Endometrial microvascular endothelial cells (primary cell): ENCODE results near the gene TECTA. TPM values are rescaled to one million over a fixed set of nuclear protein-coding genes. Genes with fewer than 3 reads are reported as not detected.
"Not testable (repeated sequence)": the region's sequence is repeated elsewhere in the genome, so short reads cannot be mapped to it uniquely, and the experiment has no call there.

Experiments
- in situ Hi-C: cut with HindIII; loops from 2 replicates; pipeline ENCODE4 v1.10.0; 2017; ENCODE audit warnings: low sequenced_read_pairs, low pct_unique_long_range_greater_than_20kb; ENCODE audit errors: inconsistent ontology term
- total RNA-seq: library from RNA; depleted of rRNA; stranded (reverse); fragments of >200 nt; gene quantifications from one replicate; pipeline ENCODE4 v1.2.3, GENCODE V29; 2015; ENCODE audit errors: inconsistent ontology term

The TECTA gene
- total RNA-seq, 1 donor from 2014 or later, result 0.09 TPM

DNA sequence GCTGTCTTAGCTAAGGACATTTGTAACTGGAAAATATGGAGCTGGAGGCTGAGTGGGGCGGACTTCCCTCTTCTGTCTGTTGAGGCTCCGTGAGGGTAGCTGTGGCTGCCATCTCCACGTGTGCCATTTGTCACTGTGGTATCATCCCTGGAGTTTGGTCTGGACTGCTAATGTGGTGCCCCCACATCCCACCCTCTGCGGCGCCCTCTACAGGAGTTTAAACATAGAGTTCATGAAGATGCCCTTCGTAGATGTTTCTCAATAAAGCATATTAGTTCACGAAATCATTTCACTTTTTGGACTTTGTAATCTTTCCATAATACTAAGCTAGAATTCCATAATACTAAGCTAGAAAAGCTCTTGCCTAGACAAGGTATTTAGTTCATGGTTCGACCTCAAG, 52.4 kb downstream of the TECTA start:
- in situ Hi-C loops, result no loop called here

DNA sequence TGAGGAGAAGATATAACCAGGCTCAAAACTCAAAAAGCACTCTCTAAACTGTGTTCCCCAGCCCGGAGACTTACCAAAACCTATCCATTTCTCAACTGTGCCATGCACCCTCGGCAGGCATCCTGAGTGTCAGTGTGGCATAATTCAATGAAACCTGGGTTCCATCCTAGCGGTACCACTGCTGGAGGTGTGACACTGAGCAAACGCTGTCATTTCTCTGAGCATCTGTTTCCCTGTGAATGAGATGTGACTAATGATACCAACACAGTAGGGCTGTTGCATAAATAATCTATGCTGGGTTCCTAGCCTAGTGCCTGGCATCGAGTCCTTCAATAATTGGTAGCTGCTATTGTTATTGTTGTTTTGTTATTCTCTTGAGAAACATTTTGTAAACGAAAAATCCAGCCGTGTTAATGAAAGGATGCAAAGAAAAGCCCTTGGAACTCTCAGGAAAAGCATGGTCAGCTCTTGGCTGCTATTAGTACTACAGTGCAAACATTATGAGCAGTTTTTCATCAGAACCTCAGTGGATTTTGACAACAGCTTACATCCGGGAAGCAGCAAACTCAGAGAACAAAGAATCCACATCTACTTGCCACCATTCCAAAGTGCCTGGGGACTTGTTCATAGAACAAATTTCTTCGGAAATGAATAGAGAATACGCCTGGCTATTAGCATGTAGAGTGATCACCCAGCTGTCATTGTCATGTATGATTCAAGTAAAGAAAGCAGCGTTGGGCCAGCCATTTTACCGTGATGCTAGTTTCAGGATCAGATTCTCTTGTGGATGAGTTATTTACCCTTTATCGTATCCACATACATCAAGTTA, 53.7 kb downstream of the TECTA start:
- in situ Hi-C loops, result no loop called here

DNA sequence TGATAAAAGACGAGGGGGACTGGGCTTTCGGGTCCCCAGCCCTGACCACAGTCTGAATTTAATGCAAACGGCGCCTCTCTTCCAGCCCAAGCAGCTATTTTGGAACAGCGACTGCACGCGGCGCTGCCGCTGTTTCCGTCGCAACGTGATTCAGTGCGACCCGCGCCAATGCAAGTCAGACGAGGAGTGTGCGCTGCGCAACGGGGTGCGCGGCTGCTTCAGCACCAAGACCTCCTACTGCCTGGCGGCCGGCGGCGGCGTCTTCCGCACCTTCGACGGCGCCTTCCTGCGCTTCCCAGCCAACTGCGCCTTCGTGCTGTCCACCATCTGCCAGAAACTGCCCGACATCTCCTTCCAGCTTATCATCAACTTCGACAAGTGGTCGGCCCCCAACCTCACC, 56.7 kb downstream of the TECTA start:
- in situ Hi-C loops, result no loop called here

DNA sequence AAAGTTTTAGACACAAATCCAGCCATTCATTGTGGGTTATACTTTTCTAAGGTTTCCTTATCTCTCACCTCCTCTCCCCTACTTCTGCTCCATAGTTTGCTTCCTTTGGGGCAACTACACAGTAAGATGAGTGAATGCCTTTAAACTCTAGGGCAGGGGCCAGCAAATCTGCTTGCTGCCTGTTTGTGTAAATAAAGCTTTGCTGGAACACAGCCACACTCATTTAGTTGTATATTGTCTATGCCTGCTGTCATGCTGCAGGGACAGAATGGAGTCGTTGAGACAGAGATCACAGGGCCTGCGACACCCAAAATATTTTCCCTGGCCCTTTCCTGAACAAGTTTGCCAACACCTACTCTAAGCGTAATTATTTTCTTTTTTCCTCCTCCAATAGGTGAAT, 58.7 kb downstream of the TECTA start:
- in situ Hi-C loops, result no loop called here

- in situ Hi-C loops, result no loop called here
Measured at GRCh38 chr11:121161349-121161917, 60.4 kb downstream of the TECTA start.

DNA sequence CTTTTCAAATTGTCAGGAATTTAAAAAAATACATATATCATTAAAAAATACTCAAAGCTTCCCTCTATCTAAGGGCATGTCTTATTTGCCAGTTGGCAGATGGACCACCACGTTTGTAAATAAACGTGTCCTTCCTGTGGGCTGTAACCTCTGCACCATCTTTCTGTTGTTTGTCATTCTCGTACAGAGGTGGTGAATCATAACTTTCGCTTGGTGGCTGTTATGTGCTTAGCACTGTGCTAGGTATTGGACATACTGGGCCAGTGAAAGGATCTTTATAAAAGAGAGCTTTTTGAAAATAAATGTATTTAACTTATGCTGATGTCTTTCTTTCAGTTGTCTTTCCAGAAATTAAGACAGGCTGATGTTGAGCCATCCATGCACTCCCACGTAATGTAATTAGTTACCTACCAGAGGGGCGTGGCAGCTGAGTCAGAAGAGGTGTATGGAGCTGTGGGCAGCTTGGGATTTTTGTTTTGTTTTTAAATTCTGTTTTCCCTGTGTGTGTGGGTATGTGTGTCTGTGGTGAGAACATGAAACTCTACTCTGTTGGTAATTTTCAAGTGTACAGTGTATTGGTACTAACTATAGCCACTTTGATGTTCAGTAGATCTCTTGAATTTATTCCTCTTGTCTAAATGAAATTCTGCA, 62.7 kb downstream of the TECTA start:
- in situ Hi-C loops, result no loop called here

GRCh38 chr11:121177629-121178028, 76.6 kb downstream of the TECTA start:
- in situ Hi-C loops, result not testable (repeated sequence)

DNA sequence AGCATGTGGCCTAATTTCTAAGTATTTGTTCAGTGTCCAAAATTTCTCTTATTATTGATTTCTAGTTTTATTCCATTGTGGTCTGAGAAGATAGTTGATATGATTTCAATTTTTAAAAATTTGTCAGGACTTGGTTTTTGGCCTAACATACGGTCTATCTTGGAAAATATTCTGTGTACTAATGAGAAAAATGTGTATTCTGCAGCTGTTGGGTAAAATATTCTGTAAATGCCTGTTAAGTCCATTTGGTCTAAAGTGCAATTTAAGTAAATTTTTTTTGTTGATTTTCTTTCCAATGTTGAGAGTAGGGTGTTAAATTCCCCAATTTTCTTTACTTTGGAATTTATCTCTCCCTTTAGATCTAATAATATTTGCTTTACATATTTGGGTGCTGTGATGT, 78.3 kb downstream of the TECTA start:
- in situ Hi-C loops, result no loop called here

DNA sequence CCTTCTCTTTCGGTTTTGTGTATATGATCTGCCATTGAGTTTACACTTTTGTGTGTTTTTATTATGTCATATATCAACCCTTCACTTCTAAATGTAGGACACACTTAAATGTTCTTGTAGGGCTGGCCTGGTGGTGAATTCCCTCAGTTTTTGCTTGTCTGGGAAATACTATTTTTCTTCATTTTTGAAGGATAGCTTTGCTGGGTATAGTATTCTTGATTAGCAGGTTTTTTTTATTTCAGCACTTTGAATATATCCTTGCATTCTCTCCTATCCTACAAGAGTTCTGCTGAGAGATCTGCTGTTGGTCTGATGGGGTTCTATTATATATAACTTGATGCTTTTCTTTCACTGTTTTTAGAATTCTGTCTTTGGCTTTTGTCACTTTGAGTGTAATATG, 79.1 kb downstream of the TECTA start:
- in situ Hi-C loops, result no loop called here

DNA sequence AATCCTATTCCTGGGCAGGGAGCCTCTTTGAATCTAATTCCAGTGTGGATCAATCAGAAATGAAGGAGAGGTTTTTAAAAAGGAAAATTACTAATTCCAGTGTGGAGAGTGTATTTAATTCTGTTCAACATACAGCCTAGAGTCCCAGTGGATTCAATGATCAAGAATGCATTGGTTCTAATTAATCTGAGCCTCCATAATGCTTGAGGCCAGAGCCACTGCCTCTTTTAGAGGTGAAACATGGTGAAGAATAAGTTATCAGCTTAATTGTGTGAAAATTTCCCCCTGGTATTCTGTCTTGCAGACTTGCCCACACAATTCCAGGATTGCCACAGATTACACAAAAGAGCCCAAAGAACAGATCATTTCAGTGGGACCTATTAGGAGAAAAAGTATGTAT, 87.7 kb downstream of the TECTA start:
- in situ Hi-C loops, result no loop called here

DNA sequence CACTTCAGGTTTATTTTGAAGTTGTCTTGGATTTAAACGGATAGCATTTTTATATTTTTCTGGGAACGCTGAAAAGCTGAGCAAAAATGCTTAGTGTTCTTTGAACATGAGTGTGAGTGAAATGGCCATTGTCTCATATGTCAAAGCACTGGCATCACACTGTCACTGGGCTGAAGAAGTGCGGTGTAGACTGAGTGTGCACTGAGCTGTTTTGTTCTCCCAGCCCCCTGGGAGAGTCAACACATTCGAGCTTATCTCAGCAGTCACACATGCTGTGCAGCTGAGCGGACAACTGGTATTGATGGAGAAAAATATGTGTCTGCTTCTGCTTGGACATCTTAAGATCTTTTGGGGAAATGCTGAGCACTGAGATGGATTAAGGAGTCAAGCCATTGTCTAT, 90.8 kb downstream of the TECTA start:
- in situ Hi-C loops, result no loop called here

DNA sequence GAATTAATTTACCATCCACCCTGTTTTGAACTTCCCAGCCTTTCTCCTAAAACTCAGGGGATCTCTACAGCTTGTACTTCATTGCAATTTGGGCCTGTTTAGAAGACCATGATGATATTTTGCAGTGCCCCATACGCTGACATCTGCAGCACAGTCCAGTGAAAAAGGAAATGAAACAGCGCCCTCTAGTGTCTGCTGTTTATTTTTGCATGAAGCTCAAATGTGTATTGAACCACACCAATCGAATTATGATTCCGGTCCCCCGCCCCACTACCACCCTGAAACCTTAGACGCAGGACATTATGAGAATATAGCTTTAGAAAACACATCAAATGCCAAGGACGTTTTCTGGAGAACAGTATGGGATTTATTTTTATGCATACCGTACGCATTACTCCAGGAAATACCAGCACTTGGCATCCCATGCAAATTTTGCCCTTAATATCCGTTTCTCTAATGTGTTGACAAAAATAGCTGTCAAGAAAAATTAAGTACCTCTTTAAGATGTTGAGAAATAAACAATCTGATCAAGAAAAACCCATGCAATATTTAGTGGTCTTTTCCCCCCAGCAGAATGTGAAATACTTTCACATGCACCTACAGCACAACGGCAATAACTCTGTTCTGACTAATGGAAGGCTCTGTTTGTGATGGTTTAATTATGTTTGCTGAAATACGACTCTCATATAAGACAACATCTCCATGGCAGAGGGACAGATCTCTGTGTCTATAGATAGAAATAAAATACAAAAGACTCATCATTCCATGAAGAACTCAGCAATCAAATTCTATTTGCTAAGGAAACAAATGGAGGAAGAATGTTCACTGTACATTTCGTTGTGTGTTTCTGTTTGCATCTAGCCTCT, 93.9 kb downstream of the TECTA start:
- in situ Hi-C loops, result no loop called here

DNA sequence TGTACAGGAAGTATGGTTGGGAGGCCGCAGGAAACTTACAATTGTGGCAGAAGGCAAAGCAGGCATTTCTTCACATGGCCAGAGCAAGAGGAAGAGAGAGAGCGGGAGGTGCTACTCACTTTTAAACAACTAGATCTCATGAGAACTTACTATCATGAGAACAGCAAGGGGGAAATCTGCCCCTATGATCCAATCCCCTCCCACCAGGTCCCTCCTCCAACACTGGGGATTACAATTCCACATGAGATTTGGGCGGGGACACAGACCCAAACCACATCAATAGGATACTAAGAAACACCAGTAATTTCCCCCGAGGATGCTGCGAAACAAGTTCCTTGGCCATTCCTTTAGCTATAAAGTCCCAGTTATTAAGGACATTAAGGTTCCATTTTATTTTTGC, 97.4 kb downstream of the TECTA start:
- in situ Hi-C loops, result no loop called here

- in situ Hi-C loops, result no loop called here
Measured at GRCh38 chr11:121199516-121199915, 98.5 kb downstream of the TECTA start.

DNA sequence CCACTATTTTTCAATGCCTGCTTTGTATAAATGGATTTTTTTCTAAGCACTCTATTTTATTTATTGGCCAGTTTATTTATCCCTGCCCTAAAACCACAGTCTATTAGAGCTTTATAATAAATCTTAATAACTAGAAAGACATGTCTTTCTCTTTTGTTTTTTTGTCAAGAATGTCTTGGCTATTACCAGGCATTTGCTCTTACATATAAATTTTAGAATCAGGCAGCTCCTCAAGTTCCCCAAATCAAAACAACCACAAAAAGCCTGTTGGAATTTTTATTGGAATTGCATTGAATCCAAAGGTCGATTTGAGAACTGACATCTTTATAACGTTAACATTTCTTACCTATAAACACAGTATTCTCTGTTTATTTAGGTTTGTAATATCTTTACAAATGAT, 105.8 kb downstream of the TECTA start:
- in situ Hi-C loops, result no loop called here

DNA sequence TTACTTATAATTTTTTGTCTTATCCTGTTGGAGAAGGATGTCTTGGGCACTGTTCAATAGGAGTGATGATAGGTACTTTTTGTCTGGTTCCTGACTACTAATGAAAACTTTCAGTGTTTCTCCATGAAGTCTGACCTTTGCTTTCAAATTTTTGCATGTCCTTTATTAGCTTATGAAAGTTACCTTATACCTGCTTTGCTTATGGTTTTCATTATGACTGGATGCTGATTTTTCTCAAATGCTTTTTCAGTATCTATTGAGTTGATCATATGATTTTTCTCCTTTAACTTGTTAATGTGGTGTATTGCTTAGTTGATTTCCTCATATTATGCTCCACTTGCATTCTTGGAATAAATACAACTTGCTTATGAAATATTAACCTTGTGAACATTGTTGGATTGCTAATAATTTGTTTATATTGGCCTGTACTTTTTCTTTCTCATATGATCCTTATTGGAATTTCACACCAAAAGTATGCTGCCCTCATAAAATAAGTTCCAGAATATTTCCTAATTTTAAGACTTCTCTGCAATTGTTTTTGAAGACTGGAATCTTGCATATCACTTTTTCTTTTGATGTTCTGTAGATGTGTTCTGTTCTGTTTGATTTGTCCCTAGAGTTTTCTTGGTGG, 106.6 kb downstream of the TECTA start:
- in situ Hi-C loops, result no loop called here

- in situ Hi-C loops, result no loop called here
Measured at GRCh38 chr11:121210445-121211080, 109.5 kb downstream of the TECTA start.

- in situ Hi-C loops, result no loop called here
Measured at GRCh38 chr11:121211626-121212025, 110.6 kb downstream of the TECTA start.
